ENCODE results near the gene MCTP2. TPM values are rescaled to one million over a fixed set of nuclear protein-coding genes. Genes with fewer than 3 reads are reported as not detected.
A peak's percentile ranks its signal among the peaks of the same experiment; 100 is the strongest.

Gene MCTP2
- total RNA-seq, 3 donors from 2014 or later, result 41.9 to 89.3 (median 83.7) TPM

DNA sequence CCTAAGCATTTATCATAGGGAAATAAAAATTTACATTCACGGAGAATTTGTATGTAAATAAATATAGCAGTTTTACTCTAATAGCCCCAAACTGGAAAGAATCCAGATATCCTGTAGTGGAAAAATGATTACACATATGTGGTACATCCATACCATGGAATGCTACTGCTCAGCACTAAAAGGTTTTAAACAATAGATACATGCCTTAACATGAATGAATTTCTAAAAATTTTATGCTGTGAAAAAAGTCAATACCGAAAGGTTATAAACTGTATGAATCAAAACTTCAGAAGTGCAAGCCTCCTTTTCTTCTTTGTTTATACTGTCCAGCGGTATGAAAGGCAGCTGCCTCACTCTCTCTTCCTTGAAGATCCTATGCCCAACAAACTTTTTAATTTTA is 37.5 kb upstream of the MCTP2 start:
- Histone ChIP-seq H3K36me3 (ENCODE audit: low read depth) (no peaks in the 10 kb centered on the region), H3K4me3 (no peak overlapping the region), H3K4me1 (ENCODE audit: low read depth) (no peaks in the 10 kb centered on the region), H3K9me3 (no peaks in the 10 kb centered on the region)
- intact Hi-C loops (cut with DNase I, micrococcal nuclease), result no loop called here
- TF ChIP-seq, protein P1, sequence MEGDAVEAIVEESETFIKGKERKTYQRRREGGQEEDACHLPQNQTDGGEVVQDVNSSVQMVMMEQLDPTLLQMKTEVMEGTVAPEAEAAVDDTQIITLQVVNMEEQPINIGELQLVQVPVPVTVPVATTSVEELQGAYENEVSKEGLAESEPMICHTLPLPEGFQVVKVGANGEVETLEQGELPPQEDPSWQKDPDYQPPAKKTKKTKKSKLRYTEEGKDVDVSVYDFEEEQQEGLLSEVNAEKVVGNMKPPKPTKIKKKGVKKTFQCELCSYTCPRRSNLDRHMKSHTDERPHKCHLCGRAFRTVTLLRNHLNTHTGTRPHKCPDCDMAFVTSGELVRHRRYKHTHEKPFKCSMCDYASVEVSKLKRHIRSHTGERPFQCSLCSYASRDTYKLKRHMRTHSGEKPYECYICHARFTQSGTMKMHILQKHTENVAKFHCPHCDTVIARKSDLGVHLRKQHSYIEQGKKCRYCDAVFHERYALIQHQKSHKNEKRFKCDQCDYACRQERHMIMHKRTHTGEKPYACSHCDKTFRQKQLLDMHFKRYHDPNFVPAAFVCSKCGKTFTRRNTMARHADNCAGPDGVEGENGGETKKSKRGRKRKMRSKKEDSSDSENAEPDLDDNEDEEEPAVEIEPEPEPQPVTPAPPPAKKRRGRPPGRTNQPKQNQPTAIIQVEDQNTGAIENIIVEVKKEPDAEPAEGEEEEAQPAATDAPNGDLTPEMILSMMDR (IDR thresholded peaks at IDR 0.05), result no peak
- DNase-seq (no peak), ATAC-seq (no peak)

DNA sequence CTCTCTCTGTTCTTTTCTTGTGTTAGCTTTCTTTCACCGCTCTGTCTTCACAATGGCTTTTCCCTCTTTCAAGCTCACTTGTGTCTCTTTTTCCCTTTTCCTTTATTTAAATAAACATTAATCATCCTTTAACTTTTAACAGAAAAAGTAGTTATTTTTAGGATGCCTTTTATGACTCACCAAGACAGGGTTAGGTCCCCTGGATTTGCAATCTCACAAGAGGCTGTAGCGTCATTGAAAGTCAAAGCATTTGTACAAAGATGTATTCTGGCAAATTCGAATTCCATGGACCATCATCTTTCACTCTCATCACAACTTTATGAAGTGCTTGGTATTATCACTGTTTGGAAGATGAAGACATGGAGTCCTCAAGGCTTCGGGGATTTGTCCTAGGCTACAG is 34.8 kb upstream of the MCTP2 start:
- H3K36me3 ChIP-seq (ENCODE audit: low read depth), result no peaks in the 10 kb centered on the region
- TF ChIP-seq, protein P1 (IDR thresholded peaks at IDR 0.05), result no peak
- ATAC-seq, result no peak
- no peak overlapping the region for H3K4me3 ChIP-seq
- H3K9me3 ChIP-seq, result no peaks in the 10 kb centered on the region
- no peaks in the 10 kb centered on the region for H3K4me1 ChIP-seq (ENCODE audit: low read depth)
- no peak for DNase-seq
- intact Hi-C loops (cut with DNase I, micrococcal nuclease), result no loop called here

DNA sequence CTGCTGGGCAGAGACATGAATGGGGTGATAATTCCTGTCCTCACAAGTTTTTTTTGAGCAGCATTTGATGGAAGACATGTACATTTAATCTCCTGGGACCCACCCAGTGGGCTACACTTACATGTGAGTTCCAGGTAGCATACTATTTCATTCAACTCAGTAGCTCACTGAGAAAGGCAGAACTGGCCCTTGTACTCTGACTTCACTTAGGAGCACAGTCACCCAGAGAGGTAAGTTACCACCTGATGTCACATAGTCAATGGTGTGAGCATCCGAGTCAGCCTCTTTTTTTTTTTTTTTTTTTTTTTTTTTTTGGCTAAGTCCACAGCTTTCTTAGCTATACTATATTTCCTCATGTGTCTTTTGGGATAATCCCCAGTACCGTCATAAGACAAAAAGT is 32.7 kb upstream of the MCTP2 start:
- Histone ChIP-seq H3K36me3 (ENCODE audit: low read depth) (no peaks in the 10 kb centered on the region), H3K9me3 (no peaks in the 10 kb centered on the region), H3K4me1 (ENCODE audit: low read depth) (no peaks in the 10 kb centered on the region), H3K4me3 (no peak overlapping the region)
- TF ChIP-seq, protein P1 (IDR thresholded peaks at IDR 0.05), result no peak
- DNase-seq (no peak), ATAC-seq (no peak)
- intact Hi-C loops (cut with DNase I, micrococcal nuclease), result no loop called here

DNA sequence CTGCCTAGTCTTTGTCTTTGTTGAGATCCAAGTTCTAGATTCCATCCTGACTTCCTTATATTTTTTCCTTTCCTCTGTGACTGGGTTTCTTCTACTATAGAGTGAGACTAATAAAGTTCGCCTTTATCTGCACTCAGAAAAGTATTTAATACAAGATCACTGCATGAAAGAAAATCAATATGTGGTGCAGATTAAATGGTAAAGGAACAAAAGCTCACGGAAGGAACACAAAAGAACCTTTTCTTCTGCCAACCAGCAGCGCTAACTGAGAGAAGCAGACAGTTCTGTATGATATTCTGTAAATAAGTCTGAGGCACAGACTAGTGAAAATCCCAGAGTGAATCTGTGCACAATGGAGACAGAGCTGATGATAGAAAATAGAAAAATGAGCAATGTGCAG is 31.6 kb upstream of the MCTP2 start:
- DNase-seq, result no peak
- Histone ChIP-seq H3K4me1 (ENCODE audit: low read depth) (no peaks in the 10 kb centered on the region), H3K36me3 (ENCODE audit: low read depth) (no peaks in the 10 kb centered on the region), H3K4me3 (no peak overlapping the region), H3K9me3 (no peaks in the 10 kb centered on the region)
- intact Hi-C loops (cut with DNase I, micrococcal nuclease), result no loop called here
- no peak for ATAC-seq
- TF ChIP-seq, protein P1 (IDR thresholded peaks at IDR 0.05), result no peak

DNA sequence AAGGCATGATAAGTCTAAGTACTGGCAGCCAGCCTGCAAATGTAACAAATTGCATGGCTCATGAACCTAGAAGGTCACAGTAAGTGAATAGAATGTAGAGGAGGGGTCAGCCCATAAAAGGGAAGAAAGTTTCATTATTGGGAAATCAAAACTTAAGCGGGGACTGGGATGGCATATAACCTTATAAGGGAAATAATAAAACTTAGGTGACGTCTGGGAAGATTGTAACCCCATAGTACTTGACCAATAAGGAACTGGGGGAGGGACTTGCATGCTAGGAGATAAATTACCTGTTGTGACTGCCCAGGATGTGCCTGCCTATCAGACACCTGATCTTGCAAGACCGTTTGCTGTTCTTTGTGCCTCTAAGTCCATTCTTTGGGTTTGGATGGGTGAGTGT is 28.1 kb upstream of the MCTP2 start:
- no peak for DNase-seq
- ATAC-seq, result no peak
- Histone ChIP-seq H3K4me1 (ENCODE audit: low read depth) (no peaks in the 10 kb centered on the region), H3K9me3 (no peaks in the 10 kb centered on the region), H3K4me3 (no peak overlapping the region), H3K36me3 (ENCODE audit: low read depth) (no peaks in the 10 kb centered on the region)
- intact Hi-C loops (cut with DNase I, micrococcal nuclease), result no loop called here
- TF ChIP-seq, protein P1 (IDR thresholded peaks at IDR 0.05), result no peak

DNA sequence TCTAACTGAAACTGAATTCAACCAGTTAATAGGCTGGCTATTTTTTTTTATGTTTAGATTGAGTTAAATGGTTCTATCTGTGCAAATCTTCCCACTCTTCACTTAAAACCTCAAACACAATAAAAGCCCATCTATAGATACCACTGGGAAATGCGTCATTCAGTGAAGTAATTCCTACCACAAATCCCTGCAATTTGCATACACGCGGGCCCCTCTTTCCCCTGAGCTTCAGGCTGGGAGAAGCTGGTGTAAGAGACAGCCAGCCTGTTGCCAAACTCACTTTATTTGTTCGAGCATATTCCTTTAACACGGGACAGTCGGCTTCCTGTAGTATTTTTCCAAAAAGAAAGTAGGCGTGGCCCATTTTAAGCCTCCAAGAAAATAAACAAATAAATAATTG is 26.0 kb upstream of the MCTP2 start:
- ATAC-seq, result peak; percentile 30

More for the DNA sequence above, 26.0 kb upstream of the MCTP2 start:
- Histone ChIP-seq H3K4me3 (no peak overlapping the region), H3K9me3 (no peaks in the 10 kb centered on the region), H3K4me1 (ENCODE audit: low read depth) (no peaks in the 10 kb centered on the region), H3K36me3 (ENCODE audit: low read depth) (no peaks in the 10 kb centered on the region)
- intact Hi-C loops (cut with DNase I, micrococcal nuclease), result no loop called here
- peak in 1 of 3 donors; percentile 47 for DNase-seq
- TF ChIP-seq, protein P1 (IDR thresholded peaks at IDR 0.05), result no peak

Data from mucosa of descending colon (tissue), 3 donors.